DLD1 (cell line): Measurements from ENCODE around the gene DYNC1LI1.

Experiments
- in situ Hi-C: cut with HindIII; loops from 2 replicates; pipeline ENCODE4 v1.10.0; 2017; ENCODE audit warnings: low sequenced_read_pairs

DYNC1LI1 gene

DNA sequence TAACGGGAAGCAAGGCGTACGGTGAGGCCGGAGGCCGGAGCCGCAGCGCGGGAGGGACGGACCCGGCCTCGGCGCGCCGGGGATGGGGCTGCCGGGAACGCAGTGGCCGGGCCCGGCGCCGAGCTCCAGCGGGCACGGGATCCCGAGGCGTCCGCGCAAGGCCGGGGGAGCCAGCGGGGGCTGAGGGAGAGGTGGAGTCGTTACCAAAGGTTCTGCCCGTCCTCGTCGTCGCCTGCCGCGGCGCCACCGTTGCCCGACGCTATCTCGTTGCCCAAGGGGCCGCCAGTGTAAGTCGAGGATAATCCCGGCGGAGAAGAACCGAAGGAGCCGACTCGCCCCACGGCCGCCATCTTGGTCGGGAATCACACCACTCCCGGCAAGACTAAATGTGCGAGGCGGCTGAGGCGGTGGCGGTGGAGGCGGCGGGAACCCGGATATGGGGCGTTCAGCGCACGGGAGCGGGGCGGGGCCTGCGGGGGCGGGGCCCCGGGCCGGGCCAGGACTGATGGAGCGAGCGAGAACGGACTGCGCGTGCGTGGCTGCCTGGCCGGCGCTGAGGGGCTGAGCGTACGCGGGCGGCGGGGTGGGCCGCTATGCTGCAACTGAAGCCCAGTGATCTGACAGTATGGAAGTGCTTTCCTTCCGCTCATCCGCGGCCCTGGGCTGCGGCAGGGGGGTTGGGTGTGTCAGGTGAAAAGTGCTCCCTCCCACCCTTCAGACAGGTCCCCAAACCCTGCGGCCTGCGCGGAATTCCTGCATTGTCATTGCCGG is at the start of gene DYNC1LI1:
Gene DYNC1LI1, minus strand, starts transcription at position 438 of the 771 bp plus-strand sequence. Its CDS starts 88 bp downstream, at position 350.
- in situ Hi-C loops = no loop called here

DNA sequence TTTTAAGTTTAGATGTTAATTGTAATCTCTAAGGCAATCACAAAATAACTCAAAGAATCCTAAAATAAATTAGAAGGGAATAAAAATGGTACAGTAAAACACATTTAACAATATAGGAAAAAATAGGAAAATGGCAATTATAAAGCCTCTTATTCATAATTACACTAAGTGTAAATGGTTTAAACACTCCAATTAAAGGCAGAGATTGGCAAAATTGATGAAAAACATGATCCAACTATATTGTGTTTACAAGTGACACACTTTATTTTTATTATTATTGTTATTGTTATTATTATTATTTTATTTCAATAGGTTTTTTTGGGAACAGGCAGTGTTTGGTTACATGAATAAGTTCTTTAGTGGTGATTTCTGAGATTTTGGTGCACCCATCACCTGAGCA is 48.7 kb upstream of the DYNC1LI1 start:
- in situ Hi-C loops = no loop called here

DNA sequence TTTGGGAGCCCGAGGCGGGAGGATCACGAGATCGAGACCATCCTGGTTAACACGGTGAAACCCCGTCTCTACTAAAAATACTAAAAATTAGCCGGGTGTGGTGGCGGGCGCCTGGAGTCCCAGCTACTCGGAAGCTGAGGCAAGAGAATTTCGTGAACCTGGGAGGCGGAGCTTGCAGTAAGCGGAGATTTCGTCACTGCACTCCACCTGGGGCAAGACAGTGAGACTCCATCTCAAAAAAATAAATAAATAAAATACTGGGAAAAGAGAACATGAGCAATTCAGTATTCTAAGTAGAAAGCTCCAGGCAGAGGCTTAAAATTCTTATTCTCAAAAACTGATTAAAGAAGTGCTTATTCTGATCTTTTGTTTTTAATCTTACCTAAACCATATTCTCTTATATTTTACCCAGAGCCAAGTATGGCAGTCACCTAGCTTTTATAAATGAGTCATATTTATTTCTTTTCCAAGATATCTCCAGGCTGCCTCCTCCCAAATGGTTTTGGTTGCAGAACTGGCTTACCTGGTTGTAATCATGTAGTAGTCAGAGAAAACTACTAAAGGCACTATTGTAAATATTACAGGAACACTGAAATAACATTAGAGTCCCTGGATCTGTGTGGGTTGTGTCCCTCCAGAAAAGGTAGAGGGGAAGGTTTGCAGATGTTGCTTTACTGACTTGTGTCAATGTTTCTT is 45.8 kb upstream of the DYNC1LI1 start:
- in situ Hi-C loops = no loop called here

DNA sequence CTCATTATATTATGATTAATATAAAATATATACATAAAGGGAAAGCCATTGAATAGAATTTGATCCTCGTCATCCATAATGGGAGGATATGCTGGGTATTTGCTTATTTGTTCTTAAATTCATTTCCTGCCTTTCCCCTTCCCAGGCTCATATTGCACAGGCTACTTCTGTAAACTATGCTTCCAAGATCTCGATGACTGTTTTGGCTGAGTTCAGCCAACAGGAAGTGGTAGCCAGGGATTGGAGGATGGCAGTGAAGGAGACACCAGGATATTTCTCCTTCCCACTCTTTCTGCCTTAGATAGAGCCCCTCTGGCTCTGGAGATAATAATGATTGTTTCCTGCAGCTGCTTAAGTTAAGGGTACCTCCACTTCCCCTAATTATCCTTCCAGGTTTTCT is 44.3 kb upstream of the DYNC1LI1 start:
- in situ Hi-C loops = no loop called here

DNA sequence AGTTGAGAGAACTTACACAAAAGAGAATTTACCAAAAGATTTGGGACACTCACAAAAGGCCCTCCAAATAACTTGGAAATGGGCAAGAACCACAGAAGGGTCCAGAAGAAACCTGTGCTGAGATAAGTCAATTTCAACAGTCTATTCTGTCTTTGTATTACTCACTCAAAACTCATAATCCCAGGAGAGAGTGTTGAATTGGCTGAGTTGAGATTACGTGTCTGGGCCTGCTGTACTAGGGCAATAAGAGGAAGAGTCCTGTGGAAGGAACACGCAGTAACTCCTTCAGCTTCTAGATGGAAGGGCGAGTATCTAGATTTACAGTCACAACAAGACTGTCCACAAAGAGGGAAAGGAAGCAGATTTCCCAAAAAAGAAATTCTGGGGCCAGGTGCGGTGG is 42.5 kb upstream of the DYNC1LI1 start:
- in situ Hi-C loops = no loop called here

DNA sequence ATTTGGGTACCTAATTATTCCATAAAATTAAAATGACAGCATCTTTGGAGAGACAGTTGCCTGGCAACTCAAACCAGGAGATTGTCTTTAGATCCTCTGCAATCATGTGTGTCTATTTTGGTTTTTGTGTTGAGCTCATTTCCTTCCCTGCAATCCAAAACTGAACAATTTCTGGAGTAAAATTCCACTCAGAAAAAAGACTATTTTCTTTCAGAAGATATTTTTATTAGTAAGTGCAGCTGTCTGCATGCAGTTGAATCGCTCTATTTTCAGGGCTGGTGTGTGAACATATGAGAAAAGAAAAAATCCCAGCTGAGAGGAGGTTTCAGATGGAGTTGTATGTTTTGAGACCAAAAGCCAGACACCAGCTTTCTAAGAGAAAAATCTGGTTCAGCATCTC is 41.9 kb upstream of the DYNC1LI1 start:
- in situ Hi-C loops = no loop called here

DNA sequence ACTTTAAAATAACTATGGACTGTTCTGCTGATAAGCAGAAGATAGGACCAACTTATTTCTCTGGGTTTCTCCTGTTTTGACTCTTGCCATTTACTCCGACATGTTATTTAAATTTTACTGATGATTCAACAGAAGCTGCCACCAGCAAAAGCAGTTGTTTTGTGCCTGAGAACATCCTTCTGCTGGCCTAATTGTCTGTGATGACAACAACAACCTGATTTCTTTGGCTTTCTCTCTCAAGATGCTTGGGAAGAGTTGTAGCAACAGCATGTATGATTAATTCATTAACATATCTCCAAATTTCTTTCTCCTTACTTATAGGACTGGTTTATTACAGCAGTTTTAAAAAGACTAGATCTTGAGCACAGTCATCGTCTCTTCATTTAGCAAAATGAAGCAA is 36.9 kb upstream of the DYNC1LI1 start:
- in situ Hi-C loops = no loop called here

DNA sequence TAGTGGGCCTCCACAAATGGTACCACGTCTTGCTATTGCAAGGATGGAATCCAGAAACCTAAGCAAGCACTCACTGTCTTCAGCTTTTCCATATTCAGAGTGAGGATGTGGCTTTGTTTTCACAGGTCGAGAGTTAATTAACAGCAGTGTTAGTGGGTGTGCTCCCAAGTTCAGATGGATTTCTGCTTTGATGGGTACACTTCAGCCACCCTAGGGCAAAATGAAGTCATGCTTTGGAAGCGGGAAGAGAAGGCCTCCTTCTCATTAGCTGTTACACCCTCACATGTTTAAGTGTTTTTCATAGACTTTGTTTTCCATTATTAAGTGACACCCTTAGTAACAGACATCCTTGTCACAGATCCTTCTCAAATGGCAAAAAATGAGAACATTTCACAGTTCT is 36.3 kb upstream of the DYNC1LI1 start:
- in situ Hi-C loops = no loop called here

DNA sequence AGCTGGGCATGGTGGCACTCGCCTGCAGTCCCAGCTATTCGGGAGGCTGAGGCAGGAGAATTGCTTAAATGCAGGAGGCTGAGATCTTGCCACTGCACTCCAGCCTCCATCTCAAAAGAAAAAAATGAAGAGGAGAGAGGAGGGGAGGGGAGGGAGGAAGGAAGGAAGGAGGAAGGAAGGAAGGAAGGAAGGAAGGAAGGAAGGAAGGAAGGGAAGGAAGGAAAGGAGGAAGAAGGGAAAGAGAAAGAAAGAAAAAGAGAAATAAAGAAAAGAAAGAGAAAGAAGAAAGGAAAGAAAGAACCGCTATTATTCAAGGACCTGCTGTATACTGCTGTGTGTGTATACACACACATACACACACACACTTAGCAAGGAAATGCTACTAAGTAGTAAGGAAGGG is 35.6 kb upstream of the DYNC1LI1 start:
- in situ Hi-C loops = no loop called here

DNA sequence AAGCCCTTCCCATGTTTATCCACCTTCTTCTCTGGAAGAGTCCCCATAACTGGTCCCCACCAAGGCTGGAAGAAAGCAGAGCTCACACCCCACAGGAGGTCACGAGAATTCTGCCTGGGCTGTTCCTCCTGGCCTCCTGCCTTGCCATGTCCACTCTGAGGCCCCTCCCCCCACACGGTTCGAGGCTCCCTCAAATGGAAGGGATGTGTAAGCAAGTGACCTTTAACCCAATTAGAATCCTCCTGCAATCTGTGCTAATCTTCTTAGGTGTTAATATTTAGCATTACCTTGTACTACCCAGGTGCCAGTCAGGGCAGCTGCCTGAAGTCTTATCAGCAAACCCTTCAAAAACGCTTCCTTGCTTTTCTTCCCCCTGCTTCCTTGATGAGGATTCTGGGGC is 32.4 kb upstream of the DYNC1LI1 start:
- in situ Hi-C loops = no loop called here

DNA sequence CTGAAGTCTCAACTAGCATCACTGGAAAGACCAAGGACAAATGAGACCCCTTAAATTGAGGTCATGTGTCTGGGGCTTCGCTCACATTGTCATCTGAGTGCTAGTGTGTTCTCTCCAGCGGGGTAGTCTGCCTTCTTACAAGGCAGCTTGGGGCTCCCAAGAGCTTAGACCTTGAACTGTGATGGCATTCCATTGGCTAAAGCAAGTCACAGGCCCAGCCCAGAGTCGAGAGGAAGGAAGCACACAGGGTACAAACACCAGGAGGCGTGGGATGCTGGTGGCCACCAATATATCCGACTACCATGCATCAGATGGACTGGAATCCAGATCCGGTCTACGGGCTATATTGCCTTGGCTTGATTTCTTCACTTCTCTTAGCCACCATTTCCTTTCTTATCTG is 31.5 kb upstream of the DYNC1LI1 start:
- in situ Hi-C loops = no loop called here

DNA sequence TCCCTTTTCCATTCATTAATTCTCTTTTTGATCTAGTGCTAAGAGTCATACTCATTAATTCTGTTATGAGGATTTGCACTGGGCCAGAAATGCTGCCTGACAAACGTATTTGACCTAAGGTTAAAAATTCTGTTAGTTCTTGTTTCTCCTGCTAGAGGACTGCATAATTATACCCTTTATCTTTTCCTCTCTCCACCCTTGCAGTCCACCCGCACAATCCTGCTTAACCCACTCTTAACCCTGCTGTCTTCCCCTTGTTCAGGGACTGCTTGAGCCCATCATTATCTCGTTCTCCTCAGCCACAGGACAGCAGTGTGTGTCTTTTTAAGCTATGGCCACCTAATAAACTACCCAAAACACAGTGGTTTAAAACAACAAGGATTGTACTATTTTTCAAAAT is 31.1 kb upstream of the DYNC1LI1 start:
- in situ Hi-C loops = no loop called here

DNA sequence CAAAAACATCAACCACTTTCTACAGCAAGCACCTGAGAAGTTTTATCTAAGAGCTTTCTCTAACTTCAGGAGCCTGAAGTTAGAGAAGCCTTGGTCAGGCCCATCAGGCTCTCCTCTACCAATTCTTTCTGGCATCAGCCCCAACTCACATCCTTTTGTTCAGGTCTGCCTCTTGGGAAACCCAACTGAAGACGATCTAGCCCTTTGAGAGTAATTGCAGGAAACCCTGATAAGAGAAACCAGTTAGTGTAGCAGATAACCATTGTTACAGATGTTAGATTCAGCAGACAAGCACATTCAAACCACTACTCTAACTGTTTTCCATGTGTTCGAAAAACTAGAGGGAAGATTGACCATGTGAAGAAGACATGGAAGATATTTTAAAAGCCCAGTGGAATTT is 27.0 kb upstream of the DYNC1LI1 start:
- in situ Hi-C loops = no loop called here

DNA sequence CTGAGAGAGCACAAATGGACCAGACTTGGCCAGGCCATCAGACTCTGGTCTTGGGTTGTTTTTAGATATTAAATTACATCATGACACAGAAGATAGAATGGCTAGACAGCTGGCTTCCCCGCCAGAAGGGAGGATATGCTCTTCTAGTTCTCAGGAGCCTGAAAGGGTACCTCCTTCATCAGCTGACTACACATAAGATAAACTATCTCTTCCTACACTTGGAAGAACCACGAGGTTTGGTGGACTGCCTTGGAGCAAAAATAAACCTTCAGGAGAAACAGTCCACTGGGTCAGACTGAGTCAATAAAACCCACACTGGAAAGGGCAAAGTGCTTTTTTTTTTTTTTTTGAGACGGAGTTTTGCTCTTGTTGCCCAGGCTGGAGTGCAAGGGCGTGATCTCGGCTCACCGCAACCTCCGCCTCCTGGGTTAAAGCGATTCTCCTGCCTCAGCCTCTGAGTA is 26.3 kb upstream of the DYNC1LI1 start:
- in situ Hi-C loops = no loop called here

DNA sequence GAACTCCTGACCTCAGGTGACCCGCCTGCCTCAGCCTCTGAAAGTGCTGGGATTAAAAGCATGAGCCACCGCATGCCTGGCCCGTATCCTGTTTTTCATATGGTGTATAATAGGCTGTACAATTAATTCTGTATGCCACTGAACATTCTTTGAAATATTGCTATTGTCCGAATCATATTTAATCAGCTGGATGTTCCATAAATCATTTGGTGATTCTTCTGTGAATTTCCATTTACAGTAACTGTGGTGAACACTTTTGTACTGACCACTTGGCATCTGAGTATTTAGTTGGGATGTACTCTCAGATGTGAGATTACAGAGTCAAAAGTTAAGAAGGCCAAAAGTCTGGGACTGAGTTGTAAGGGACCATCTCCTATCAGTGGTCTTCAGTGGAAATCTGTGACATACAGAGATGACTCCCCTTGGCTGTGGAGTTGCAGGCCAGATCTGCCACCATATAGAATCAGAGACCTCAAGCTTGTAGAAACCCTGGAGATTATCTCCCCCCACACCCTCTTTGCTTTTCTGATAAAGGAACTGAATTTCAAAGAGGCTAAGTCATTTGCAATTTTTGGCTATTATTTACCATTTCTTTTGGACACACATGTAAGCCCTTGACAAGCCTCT is 25.7 kb upstream of the DYNC1LI1 start:
- in situ Hi-C loops = no loop called here

DNA sequence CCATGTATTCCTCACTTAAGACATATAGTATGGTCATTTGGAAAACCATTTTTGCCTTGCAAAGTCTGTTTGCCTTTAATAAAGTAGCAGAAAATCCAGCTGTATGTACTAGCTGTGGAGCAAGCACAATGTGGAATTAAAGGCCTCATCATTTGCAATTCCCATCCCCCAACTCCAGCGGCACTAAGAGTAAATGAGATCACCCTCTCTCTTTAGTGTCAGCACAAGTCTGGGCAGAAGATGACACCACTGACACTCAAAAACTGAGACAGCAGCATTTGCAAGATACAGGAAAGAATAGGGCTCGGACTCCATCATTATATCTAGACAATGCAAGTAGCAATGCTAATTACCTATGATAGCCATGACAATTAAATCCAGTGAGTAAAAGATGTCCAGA is 24.7 kb upstream of the DYNC1LI1 start:
- in situ Hi-C loops = no loop called here

DNA sequence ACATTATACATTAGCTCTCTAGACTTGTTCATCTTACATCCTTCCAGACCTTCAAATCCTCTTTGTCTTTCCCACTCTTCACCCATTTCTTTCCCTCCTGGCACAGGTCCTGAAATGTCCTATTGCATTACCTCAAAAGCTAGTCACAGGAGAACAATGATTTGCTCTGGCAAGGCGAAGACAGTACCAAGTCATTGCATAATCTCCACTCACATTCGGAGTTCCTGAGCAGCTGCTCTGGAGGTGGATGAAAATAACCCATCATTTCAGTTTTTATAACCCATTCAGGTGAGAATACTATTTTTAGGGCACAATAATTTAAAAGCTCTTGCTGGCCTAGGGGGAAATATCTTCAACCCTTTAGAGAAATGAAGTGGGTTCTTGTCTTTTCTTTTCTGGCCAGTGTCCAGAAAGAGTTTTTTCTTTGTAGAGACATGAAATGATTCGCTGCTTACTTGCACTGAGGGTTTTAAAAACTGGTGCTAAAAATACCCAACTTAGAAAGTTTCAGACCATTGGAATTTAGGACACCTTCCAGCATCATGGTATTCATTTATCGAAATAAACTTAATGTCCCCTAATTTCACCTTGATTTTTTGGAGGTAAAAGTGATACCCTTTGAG is 23.4 kb upstream of the DYNC1LI1 start:
- in situ Hi-C loops = no loop called here

DNA sequence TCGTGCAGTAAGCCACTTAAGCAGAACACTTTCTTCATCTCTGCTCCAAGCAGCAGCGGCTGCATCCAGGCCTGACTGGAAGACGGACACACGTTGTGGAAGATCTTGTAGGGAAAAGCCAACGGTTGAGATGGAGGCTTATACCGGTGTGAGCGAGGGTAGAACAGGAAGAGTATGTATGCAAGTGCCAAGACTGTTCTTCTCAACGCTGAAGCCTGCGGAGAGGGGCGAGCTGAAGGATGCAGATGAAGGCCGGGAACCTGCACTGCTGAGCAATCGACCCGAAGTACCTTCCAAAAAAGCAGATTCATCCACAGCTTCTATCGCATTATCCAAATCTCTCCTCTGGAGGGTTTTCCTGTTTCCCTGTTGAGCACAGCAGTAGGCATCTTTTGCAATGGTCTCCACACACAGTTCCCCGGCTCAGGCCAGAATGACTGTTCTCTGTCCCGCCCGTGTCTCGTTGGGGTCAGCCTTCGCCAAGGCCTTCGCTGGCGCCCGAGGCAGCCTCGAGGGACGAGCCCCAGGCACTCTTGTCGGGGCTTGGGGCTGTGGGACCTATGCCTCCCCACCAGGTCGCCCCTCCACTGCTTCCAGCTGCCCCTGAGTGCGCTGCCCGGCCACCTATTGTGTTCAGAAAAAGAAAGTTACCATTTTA is 22.2 kb upstream of the DYNC1LI1 start:
- in situ Hi-C loops = no loop called here

DNA sequence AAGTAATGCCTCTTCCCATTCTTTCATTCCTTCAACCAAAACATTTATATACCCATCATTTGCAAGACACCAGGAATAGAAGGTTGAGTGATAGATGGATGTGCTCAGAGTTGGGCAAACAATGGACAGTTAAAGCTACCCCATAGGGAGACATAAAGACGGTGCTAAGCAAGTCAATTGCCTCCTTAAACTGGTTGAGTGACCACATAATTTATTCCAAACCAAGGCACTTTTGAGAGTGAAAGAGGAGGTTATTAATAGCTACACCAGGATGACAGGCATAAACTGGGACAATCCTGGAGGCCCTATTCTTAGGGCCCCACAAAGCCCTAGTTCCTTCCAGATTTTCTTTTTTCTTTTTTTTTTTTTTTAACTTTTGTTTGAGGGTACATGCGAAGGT is 21.4 kb upstream of the DYNC1LI1 start:
- in situ Hi-C loops = no loop called here

DNA sequence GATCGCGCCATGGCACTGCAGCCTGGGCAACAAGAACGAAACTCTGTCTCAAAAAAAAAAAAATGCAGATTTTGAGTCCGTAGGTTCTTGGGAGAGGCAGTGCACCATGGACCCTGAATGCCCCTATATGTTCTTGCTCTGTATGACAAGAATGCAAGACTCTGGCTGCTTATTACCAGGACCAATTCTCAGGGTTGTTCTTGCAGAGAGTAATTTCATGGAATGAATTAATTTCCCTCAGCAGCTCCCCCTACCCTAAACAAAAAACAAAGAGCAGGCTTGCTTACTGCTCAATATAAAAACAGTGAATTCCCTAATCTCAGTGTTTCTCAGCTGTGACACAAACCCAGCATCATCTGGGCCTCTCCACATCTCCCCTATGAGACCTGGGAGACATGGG is 20.5 kb upstream of the DYNC1LI1 start:
- in situ Hi-C loops = no loop called here

DNA sequence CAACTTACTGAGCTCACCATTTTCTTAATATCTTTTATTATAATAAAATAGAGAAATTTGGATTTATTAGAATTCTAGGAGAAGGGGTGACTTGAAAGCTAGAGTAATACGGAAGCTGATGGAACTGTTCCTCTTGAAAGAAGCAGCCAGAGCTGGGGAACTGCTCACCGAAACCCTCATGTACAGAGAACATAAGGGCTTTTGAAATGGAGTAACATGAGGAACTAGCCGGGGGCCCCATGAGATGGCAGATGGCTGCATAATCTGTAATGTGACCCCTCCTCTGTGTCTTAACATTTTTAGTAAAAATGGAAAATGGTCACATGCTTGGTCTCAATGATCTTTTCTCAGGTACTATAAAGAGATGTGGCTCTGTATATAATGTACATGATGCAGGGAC is 15.7 kb upstream of the DYNC1LI1 start:
- in situ Hi-C loops = no loop called here
